HG03196 (cell line): ENCODE data around the gene PRKCH.

Source experiments
- ATAC-seq: cut with Tn5 transposase; IDR thresholded peaks from one replicate; pipeline ENCODE4 v1.9.1; 2021; ENCODE audit not compliant: unreplicated experiment

PRKCH gene

DNA sequence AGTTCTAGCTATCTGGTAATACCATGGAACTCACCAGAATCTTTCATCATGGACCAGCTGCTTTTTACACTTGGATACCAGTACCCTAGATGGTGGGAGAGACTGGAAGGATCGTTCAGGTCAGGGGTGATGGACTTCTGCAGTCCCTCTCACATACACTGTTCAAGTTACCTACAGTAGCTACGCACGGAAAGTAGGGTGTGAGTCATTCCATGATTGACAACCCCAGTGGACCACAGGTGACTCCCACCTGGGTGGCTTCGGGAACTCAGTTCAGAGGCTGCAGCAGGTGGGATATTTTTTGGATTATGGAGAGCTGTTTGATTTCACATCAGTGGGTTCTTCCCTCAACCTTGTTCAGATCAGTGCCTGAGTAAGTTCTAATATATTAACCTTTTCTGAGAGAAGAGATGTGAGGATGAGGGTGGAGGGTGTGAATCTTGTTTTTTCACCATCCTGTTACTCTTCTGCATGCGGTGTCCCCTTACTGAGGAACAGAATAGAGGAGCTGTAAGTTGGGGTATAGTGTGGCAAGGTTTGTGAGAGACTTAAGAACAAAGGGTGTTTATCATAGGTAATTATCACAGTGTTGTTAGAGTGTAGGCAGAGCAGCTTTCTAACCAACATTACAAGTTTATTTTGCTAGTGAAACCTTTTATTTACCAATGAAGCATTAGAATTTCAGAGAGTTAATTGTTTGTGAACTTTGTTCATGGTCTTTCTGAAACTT, 39.6 kb downstream of the PRKCH start:
- ATAC-seq: no peak

DNA sequence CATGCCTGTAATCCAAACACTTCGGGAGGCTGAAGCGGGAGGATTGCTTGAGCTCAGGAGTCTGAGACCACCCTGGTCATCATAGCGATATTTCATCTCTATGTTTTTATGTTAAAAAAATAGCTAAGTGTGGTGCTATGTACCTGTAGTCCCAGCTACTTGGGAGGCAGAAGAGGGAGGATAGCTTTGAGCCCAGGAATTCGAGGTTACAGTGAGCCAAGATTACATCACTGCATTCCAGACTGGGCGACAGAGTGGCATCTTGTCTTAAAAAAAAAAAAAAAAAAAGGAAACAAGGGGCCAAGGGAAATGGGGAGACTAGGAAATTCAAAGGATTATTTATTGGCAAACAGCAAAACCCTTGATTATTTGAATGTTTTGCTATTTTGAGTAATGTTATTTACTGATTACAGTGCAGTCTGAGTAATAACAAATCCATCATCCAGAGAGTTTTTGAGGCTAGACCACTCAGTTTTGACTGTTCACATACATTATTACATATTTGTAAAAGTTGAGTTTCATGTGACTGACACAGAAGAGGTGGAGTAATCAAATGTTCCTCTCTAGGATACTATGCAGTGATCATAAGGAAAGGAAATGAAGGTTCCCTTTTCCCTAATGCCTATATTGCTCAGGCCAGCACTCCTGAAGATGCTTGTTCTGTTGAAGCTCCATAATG, 40.8 kb downstream of the PRKCH start:
- ATAC-seq: no peak

DNA sequence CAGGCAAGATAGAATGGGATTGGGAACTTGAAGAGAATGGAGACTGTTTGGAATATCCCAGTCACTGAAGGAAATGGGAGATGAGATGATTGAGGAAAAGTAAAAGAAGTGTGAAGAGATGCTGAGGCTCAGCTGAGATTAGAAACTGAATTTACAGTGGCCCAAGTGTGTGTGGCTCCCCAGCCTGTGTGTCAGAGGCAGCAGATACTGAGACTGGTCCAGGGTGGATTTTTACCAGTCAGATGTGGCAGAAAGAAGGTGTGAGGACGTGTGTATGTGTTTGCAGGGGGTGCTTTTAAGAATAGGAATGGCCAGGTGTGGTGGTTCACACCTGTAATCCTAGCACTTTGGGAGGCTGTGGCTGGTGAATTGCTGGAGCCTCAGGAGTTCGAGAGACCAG, 42.9 kb downstream of the PRKCH start:
- no peak for ATAC-seq

DNA sequence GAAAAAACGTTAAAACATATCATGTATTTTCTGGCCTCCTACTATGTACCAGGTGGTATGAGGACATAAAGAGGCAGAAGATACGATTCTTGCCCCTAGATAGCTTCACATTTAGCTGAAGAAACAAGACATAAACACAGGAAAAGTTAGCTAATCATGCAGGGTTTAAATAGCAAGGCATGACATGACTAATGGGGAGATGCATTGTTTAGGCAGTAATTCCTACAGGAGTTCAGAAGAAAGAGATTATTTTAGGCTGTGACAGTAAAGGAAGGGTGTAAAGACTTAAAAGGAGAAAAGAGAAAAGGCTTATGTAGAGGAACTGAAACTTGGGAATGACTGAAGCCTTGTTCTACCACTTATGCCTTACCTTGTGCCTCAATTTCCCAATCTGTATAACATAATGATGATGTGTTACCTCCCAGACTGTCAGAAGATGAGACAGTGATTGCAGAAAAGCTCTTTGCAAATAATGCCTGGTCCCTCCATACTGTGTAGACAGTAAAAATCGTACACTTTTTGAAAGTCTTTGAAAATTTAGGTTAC, 44.4 kb downstream of the PRKCH start:
- ATAC-seq: no peak

DNA sequence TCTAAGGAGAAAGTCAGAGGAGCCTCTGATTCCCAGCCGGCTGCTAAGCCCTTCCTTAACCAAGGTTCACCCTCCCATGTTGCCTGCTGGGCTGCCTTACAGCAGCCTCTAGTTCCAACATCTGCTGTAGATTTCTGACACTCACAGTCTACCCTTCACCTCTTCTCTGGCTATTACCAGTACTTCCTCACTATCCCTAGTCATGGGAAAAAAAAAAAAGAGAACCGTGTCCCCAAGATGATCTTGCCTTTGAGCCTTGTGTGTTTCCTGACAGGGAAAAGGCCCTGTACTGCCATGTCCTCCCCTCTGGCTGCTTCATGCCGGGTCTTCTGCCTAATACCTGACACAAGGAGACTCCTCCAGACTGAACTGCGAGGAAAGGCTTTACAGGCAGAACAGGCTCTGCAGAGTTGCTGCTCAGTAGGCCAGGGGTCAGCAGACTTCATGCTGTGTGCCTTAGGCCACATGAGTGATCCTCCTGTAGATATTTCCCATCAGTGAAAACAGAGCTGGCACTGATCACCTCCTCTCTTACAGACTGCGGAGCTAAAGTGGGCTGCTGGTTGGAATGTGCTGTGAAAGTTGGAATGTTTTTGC, 46.8 kb downstream of the PRKCH start:
- ATAC-seq: no peak

DNA sequence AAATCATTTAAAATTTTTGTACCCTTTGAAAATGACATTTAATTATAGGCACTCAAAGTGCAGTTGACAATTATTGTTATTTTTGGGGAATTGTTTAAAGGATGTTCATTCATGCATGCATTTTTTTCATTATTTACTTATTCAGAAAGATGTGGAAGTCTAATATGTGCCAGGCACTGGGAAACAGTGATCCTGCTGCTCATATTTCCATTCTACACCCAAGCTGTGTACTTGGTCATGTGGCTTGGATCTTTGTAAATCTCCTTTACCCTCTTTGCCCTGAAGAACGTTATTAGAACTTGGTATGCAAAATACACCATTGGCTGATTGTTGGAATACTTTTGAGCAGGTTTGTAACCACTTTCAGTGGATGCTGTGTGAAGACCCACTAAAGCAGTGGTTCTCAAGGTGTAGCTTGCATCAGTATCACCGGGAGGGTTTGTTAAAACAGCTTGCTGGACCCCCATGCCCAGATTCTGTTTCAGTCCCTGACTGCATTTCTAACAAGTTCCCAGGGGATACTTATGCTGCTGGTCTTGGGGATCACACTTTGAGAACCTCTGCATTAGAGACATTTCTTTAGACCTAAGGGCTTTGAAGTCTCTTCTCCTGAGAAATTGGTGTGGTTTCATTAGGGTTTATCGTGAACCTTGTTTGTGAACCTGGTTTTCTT, 47.5 kb downstream of the PRKCH start:
- no peak for ATAC-seq

DNA sequence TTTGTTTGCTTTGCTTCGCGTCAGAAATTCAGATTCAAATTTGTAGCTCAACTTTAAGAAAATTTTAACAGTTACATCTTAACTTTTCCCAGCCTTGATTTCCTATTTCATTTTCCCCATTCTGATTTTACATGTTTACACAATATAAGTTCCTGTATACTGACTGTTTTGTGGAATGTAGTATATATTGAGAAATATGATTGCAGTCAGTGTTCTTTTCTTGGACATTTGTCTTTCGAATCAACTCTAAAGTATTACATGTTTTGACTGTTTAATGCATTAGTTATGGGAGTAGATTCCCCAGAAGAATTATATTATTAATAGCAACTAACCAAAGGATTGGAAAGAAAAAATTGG, 48.1 kb downstream of the PRKCH start:
- no peak for ATAC-seq

DNA sequence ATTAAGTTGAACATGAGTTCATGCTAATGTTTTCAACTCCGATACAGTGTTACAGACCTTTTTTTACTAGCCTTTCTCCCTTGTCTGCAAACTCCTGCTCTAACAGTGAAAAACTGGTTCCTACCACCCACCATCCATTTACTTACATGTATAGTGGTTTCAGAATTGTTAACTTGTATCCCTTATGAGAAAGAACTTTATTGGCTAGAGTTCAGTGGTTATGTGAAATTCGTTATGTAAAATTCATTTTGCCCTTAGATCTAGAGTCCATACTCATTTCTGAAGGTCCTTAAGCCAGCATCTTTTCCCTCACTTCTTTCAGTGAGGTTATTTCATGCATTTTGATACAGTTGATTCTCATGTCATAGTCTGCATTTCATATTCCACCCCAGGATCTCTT, 51.0 kb downstream of the PRKCH start:
- no peak for ATAC-seq

DNA sequence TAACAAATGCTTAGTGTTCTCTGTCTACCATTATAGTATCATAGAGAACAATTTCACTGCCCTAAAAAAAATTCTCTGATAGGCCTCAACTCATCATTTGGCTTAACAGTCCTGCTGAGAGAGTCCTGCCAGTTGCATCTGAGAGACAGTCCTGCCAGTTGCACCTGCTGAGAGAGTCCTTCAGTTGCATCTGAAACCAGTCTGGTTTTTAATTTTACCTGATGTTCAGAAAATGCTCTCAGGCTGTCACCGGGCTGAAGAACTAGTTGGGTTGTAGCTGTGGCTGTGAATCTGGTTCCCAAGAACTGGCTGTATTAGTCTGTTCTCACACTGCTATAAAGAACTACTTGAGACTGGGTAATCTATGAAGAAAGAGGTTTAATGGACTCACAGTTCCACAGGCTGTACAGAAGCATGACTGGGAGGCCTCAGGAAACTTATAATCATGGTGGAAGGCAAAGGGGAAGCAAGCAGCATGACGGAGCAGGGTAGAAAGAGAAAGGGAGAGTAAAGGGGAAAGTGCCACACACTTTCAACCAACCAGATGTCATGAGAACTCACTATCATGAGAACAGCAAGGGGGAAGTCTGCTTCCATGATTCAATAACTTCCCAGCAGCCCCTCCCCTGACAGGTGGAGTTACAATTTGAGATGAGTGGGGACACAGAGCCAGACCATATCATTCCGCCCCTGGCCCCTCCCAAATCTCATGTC, 51.6 kb downstream of the PRKCH start:
- no peak for ATAC-seq

DNA sequence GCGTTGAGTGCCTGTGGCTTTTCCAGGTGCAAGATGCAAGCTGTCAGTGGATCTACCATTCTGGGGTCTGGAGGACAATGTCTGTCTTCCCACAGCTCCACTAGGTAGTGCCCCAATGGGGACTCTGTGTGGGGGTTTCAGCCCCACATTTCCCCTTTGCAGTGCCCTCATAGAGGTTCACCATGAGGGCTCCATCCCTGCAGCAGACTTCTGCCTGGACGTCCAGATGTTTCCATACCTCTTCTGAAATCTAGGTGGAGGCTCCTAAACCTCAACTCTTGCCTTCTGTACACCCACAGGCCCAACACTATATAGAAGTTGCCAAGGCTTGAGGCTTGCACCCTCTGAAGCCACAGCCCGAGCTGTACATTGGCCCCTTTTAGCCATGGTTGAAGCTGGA, 52.9 kb downstream of the PRKCH start:
- ATAC-seq: no peak

DNA sequence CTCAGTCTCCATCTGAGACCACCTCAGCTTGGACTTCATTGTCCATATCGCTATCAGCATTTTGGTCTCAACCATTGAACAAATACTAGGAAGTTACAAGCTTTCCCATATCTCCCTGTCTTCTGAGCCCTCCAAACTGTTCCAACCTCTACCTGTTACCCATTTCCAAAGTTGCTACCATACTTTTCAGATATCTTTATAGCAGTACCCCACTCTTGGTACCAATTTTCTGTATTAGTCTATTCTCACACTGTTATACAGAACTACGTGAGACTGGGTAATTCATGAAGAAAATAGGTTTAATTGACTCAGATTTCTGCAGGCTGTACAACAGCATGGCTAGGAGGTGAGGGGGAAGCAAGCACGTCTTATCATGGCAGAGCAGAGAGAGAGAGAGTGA, 53.8 kb downstream of the PRKCH start:
- ATAC-seq: no peak

DNA sequence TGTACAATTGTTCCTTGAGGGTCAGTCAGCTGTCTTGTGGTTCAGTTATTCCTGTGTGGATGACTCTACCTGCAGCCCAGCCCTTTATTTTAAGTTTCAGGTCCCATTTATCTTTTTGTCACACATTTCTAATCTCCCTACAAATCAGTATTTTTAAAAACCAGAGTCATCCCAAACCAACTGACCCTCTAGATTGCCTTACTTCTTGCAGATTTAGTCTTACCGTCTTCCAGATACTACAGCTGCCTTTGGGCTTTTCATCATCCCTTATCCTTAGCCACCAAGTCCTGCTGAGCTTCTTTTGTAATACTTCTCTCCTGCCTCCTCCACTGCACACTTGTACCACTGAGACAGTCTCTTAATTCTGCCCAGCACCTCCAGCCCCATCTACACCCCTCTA, 54.9 kb downstream of the PRKCH start:
- ATAC-seq: no peak

DNA sequence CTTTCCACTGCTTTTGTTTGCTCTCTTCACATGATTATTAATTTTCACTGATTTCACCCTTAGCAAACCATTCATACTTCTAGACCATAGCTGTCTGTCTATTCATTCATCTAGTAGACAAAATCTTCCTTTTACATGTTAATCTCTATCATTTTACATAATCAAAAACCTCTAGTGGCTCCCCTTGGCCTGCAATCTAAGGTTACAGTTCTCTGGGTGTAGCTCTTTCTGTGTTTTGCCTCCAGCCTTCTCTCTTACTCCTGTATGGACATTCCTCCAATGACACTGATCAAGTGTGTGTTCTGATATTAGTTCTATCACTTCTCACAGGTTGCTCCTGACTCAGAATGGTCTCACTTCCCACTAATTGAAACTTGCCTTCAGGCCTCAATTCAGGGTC, 56.4 kb downstream of the PRKCH start:
- no peak for ATAC-seq

DNA sequence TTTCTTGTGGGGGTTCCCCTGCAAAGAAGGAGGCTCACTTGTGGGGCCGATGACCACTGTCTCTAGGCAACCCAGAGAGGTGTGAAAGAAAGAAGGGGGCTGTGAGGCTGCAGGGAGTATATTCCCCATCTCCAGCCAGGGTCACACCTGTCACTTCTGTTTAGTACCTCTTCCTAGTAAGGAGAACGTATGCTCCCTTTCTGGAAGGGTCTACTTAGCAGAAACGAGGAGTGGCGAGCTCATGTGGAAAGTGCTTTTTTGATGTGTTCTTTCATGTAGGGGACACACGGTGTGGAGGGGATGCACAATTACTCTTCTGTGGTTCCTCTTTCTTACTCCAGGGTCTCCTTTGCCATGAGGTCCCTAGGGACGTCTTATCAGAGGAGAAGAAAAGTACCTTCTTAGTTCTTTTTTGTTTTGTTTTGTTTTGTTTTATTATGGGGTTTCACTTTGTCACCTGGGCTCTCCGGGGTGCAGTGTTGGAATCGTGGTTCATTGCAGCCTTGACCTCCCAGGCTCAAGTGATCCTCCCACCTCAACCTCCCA, 58.3 kb downstream of the PRKCH start:
- no peak for ATAC-seq

DNA sequence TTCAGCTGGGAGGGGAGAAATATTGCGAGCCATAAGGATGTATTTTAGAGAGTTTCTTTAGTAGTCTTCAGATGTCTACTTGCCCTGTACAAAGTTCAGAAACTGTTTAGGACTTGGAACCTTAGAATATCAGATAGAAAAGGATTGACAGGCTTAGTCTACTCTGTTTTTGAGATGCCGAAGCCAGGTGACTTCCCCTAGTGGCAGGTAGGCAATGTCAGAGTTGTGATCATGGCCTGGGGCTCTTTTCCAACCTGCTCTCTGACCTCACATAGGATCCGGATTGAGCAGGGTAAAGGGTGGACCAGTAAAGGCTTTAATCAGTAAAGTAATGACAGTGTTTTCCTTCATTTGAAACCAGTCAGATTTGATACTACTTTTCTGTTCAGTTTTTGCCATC, 59.6 kb downstream of the PRKCH start:
- no peak for ATAC-seq

DNA sequence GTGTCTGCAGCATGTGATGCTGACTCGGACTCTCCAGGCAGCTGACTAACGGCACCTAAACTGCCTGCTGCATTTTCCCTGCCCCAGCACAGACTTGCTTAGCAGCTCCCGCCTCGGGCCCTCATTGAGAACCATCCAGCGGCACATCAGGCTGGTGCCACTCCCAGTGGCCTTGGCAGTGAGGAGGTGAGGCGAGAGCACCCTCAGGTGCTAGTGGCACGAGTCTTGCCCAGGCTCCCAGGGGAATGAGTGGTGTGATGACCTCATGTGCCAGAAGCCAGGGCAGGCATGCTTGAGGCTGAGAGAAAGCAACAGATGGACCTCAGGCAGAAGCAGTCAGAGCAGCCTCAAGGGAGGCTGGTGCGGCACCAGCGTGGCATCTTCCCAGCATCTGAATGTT, 60.2 kb downstream of the PRKCH start:
- ATAC-seq: no peak

DNA sequence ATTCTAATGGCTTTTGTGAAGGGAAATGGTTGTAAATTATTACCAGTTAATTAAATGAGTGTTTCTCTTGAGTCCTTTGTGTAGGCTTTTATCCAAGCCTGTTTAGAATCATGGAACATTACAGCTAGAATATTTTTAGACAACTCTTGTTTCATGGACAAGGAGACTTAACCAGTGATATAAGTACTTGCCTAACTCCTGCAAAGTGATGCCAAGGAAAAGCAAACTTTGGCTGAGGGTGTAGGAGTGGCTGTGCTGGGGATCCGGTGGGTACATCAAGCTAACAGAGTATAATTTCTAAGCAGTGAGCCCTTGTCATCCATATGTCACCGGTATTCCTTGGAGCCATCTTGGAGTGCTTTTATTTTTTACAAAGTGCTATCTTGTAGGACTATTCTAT, 61.5 kb downstream of the PRKCH start:
- no peak for ATAC-seq

DNA sequence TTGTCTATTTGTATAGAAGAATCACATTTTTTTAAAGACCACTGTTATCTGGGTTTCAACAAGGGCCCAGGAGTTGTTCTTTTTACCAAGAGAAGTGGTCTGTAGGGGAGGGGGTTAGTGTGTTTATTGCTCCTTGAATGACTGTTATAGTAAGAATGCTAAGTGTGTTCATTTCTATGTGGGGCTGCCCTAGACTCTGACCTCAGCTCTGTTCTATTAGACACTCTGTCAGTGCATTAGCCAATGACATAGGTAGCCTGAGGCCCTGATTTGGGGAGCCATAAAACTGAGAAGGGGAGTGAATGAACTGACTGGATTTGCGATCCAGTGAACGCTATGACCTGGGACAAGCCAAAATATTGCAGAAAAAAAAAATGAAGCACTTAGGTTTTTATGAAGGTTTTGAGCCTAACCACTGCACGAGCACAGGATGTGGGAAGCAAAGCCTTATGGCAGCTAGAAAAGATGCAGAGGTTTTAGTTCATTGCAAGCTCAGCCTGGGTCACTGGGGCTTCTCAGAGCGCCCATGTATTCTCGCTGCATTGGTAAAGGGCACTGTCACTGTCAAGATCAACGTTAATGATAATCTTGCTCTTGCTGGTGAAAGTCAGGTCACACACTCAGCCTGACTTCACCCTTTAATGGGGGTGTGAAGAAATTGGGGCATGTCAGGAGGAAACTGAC, 63.8 kb downstream of the PRKCH start:
- no peak for ATAC-seq

DNA sequence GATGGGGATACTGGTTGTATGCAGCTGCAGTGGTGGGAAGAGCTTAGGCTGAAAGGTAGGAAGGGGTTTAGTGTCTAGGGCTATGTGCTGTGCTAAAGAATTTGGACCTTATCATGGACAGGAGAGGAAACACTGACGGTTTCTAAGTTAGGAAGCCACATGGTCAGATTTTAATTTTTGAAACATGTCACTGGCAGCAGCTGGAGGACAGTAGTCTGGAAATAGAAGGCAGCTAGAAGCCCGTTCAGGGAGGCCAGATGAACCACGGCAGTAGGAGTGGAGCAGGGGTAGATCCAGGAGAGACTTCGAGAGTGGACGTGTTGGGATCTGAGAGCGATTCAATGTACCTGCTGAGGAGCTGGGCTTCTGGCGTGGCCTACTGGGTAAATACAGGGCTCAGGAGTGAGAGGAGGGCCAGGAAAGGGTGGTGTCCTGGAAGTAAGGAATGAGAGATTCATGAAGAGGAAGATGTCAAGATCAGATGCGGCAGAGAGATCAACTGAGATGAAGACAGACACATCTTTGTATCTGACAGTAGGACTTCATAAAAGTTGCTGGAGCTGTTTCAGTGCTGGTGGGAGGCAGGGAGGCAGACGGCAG, 64.9 kb downstream of the PRKCH start:
- no peak for ATAC-seq

DNA sequence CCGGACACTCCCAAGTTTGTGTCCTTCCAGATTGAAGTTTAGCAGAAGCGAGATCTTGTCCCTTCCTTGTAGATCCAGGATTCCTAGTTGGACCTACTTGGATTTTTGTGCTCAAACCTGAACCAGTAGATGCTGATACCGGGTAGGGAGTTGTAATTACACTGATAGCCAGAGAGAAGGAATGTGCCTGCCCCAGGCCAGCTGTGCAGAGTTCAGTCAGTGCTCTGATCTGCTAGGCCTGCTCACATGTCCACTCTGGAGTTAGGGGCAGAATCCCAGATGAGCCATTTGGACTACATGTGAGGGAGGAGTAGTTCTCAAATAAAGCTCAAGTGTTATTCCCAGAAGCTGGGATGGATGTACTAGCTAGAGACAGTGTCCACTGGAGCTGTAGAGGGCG, 65.7 kb downstream of the PRKCH start:
- no peak for ATAC-seq
